Spleen (tissue), 7 donors: ENCODE measurements around the gene ALKBH7.

Experiments
- CTCF ChIP-seq, 11 experiments: fragments of 200-600 bp in 7 of 11; fragments of 450-650 bp in 4 of 11; sonication (generic) in 4 of 11; IDR thresholded peaks in 8 of 11; conservative IDR thresholded peaks in 3 of 11; 1 replicate in 7 of 11; 2 replicates in 4 of 11; pipeline versions ENCODE4 v1.4.0 to v1.8.0; 2016 to 2021; ENCODE audit warnings: antibody characterized with exemption in 11 of 11, inconsistent platforms in 4 of 11, mild to moderate bottlenecking in 1 of 11
- POLR2A ChIP-seq, 3 donors: fragments of 450-650 bp; IDR thresholded peaks; one replicate each; pipeline ENCODE4 v1.5.1; 2017; ENCODE audit warnings: antibody characterized with exemption in 3 of 3, mild to moderate bottlenecking in 1 of 3
- POLR2AphosphoS5 ChIP-seq, 3 donors: sonication (generic); formaldehyde crosslinking; IDR thresholded peaks; one replicate each; pipeline ENCODE4 v1.5.1; 2017; ENCODE audit warnings: antibody characterized with exemption in 3 of 3
- donor health status: DM: no; HTN: no; CAD: no; lungs with moderate emphysema.
- donor health status: DM: no; HTN: no; CAD: no.
- donor health status: DM: no; HTN: no; CAD: no.

GRCh38 chr19:6413721-6414643 is 41.4 kb downstream of the ALKBH7 start:
- no peak for TF ChIP-seq POLR2A (IDR thresholded peaks at IDR 0.05)
- peak in 2 of 3 donors; percentile 17 to 55 for TF ChIP-seq POLR2AphosphoS5 (IDR thresholded peaks at IDR 0.05)
- no peak for TF ChIP-seq CTCF (IDR thresholded peaks at IDR 0.05 in 8 of 11, conservative IDR thresholded peaks at IDR 0.05 in 3 of 11)
